B cell (primary cell): ENCODE data around the gene NFASC. TPM values are rescaled to one million over a fixed set of nuclear protein-coding genes. Genes with fewer than 3 reads are reported as not detected.

Experiments
- ATAC-seq: fragments of 200-7000 bp; cut with Tn5 transposase; one replicate; pipeline ENCODE4 v1.10.0; 2021; ENCODE audit warnings: low read depth, mild to moderate bottlenecking, moderate number of reproducible peaks, moderate library complexity
- CTCF ChIA-PET: fragments of 350-600 bp; sonication (Branson Sonifier 250); formaldehyde crosslinking; loops from one replicate; lab custom pipeline; 2021; ENCODE audit warnings: antibody characterized with exemption, inconsistent platforms; lab: Charles Lee
- POLR2A ChIA-PET: fragments of 350-600 bp; sonication (Branson Sonifier 250); formaldehyde crosslinking; loops from one replicate; lab custom pipeline; 2021; ENCODE audit warnings: antibody characterized with exemption; lab: Charles Lee
- DNase-seq: peaks from one replicate; pipeline ENCODE4 v3.0.0; 2013
- H2AFZ ChIP-seq: 2 replicates; pipeline ENCODE4 v1.6.1; 2012; ENCODE audit warnings: mild to moderate bottlenecking, low read depth, low read length; ENCODE audit not compliant: insufficient read depth, poor library complexity, severe bottlenecking
- H3K27ac ChIP-seq, 2 donors: 1 replicate in 1 of 2; 2 replicates in 1 of 2; pipeline ENCODE4 v1.5.1; 2012 to 2013; ENCODE audit warnings: low read length in 2 of 2, mild to moderate bottlenecking in 2 of 2, moderate library complexity in 1 of 2
- H3K27me3 ChIP-seq, 4 experiments: fragments of 200-600 bp in 1 of 4; sonication (generic) in 1 of 4; replicated peaks in 1 of 4; 1 replicate in 2 of 4; 2 replicates in 2 of 4; pipeline versions ENCODE4 v1.6.1 to v1.7.0; 2013 to 2016; ENCODE audit warnings: low read length in 3 of 4, mild to moderate bottlenecking in 2 of 4, mixed read lengths in 1 of 4, moderate library complexity in 1 of 4; ENCODE audit not compliant: insufficient read depth in 4 of 4, control insufficient read depth in 3 of 4; ENCODE audit errors: control extremely low read depth in 1 of 4
- H3K36me3 ChIP-seq, 2 experiments: replicated peaks in 1 of 2; 1 replicate in 1 of 2; 2 replicates in 1 of 2; pipeline versions ENCODE4 v1.6.1 to v1.7.1; 2013; ENCODE audit warnings: low read length in 1 of 2; ENCODE audit not compliant: insufficient read depth in 2 of 2, control insufficient read depth in 1 of 2; ENCODE audit errors: control extremely low read depth in 1 of 2, extremely low read depth in 1 of 2
- H3K4me1 ChIP-seq, 2 donors: fragments of 200-600 bp in 1 of 2; sonication (generic) in 1 of 2; 1 replicate in 1 of 2; 2 replicates in 1 of 2; pipeline versions ENCODE4 v1.5.1 to v1.6.1; 2013 to 2017; ENCODE audit warnings: low read length in 2 of 2; ENCODE audit not compliant: control insufficient read depth in 2 of 2, insufficient read depth in 2 of 2
- H3K4me2 ChIP-seq: replicated peaks from 2 replicates; pipeline ENCODE3; 2012; ENCODE audit warnings: mild to moderate bottlenecking, low read depth, low read length; ENCODE audit not compliant: poor library complexity, severe bottlenecking
- H3K4me3 ChIP-seq, 5 experiments: fragments of 200-600 bp in 1 of 5; sonication (generic) in 1 of 5; 1 replicate in 3 of 5; 2 replicates in 2 of 5; pipeline versions ENCODE4 v1.5.1 to v1.7.0; 2011 to 2016; ENCODE audit warnings: low read length in 4 of 5, mild to moderate bottlenecking in 4 of 5, low read depth in 2 of 5, control low read depth in 1 of 5, moderate library complexity in 1 of 5; ENCODE audit not compliant: insufficient read depth in 1 of 5; ENCODE audit errors: control extremely low read depth in 1 of 5, extremely low read depth in 1 of 5
- H3K79me2 ChIP-seq: fragments of 200-600 bp; sonication (generic); one replicate; pipeline ENCODE4 v1.6.0; 2016; ENCODE audit warnings: low read length; ENCODE audit not compliant: control insufficient read depth, insufficient read depth
- H3K9ac ChIP-seq: fragments of 200-600 bp; sonication (generic); 2 replicates; pipeline ENCODE4 v1.6.1; 2017; ENCODE audit warnings: mild to moderate bottlenecking, low read length, moderate library complexity
- H3K9me3 ChIP-seq, 3 donors: one replicate each; pipeline versions ENCODE4 v1.6.1 to v1.7.1; 2013; ENCODE audit warnings: low read length in 2 of 3; ENCODE audit not compliant: control insufficient read depth in 2 of 3, insufficient read depth in 1 of 3; ENCODE audit errors: control extremely low read depth in 1 of 3
- H4K20me1 ChIP-seq: 2 replicates; pipeline ENCODE4 v1.6.0; 2012; ENCODE audit warnings: mild to moderate bottlenecking, low read length; ENCODE audit not compliant: insufficient read depth, control insufficient read depth, poor library complexity, severe bottlenecking
- H3K27ac Mint-ChIP-seq: one replicate; pipeline ENCODE4 v1.8.0; 2021; ENCODE audit warnings: mixed read lengths
- H3K27me3 Mint-ChIP-seq: one replicate; pipeline ENCODE4 v1.8.0; 2021; ENCODE audit warnings: mixed read lengths
- H3K4me1 Mint-ChIP-seq: one replicate; pipeline ENCODE4 v1.8.0; 2021; ENCODE audit warnings: mixed read lengths
- H3K4me3 Mint-ChIP-seq: one replicate; pipeline ENCODE4 v1.8.0; 2021; ENCODE audit warnings: mixed read lengths
- H3K9me3 Mint-ChIP-seq: one replicate; pipeline ENCODE4 v1.8.0; 2022; ENCODE audit warnings: mixed read lengths; ENCODE audit not compliant: insufficient read depth
- CTCF ChIP-seq: fragments of 200-600 bp; IDR thresholded peaks from one replicate; pipeline ENCODE4 v1.8.0; 2022; ENCODE audit warnings: antibody characterized with exemption, mild to moderate bottlenecking
- EZH2 ChIP-seq: IDR thresholded peaks from 2 replicates; pipeline ENCODE4 v1.6.1; 2012; ENCODE audit warnings: borderline replicate concordance, low read depth, mild to moderate bottlenecking, moderate library complexity, low read length; ENCODE audit not compliant: insufficient read depth, poor library complexity, severe bottlenecking
- WGBS: methylation state at CpG from one replicate; pipeline ENCODE4 v1.1.5; 2013; ENCODE audit warnings: missing lambda C conversion rate; ENCODE audit not compliant: insufficient coverage; 5-methylcytosine and 5-hydroxymethylcytosine counted together
- intact Hi-C: fragments of 100-400 bp; cut with micrococcal nuclease; formaldehyde crosslinking; loops from one replicate; pipeline ENCODE4 v1.10.0; 2022
- polyA plus RNA-seq: library from polyadenylated mRNA; depleted of rRNA; stranded (reverse); fragments of >200 nt; gene quantifications from 2 replicates; pipeline ENCODE4 v1.2.3, GENCODE V29; 2012
- total RNA-seq, 2 donors: library from RNA; stranded (reverse); fragments of 120-200 nt in 1 of 2; gene quantifications; 1 replicate in 1 of 2; 2 replicates in 1 of 2; pipeline versions ENCODE4 v1.2.3 to v1.2.4, GENCODE V29; 2013 to 2022

Gene NFASC
- total and polyA plus RNA-seq, 2 donors (not counting 1 experiment from before 2014, with no cell fraction given): 0.06 to 0.39 TPM

GRCh38 chr1:204869097-204869496 is 1.6 kb upstream of the NFASC start:
- H4K20me1 ChIP-seq: no peaks in the 10 kb centered on the region
- H3K9me3 ChIP-seq: no peaks in the 10 kb centered on the region
- H3K4me2 ChIP-seq: no peak overlapping the region
- intact Hi-C loops: no loop called here
- no peak for DNase-seq
- no peaks in the 10 kb centered on the region for H3K4me1 ChIP-seq
- no peak overlapping the region for H3K27ac Mint-ChIP-seq
- peaks cover 25% of the 10 kb centered on the region for H3K27me3 Mint-ChIP-seq
- WGBS: 89% methylated on average over 1 of the region's 3 CpGs
- H3K79me2 ChIP-seq: no peaks in the 10 kb centered on the region
- ChIA-PET CTCF (no interaction called here), POLR2A (no interaction called here)
- no peak overlapping the region for H3K9ac ChIP-seq
- H3K36me3 ChIP-seq: no peaks in the 10 kb centered on the region
- H3K27me3 ChIP-seq: peaks cover 0 to 7% (median 2%) of the 10 kb centered on the region in 4 experiments
- H3K4me3 Mint-ChIP-seq: no peak overlapping the region
- no peaks in the 10 kb centered on the region for H3K4me1 Mint-ChIP-seq
- H2AFZ ChIP-seq: no peak overlapping the region
- H3K27ac ChIP-seq: no peak overlapping the region
- TF ChIP-seq EZH2 (no peak), CTCF (no peak)
- H3K9me3 Mint-ChIP-seq: no peaks in the 10 kb centered on the region
- no peak overlapping the region for H3K4me3 ChIP-seq
- no peak for ATAC-seq

- TF ChIP-seq CTCF: no peak
- TF ChIP-seq EZH2: no peak
- Histone ChIP-seq H3K27me3 (peaks cover 0 to 3% (median 0%) of the 10 kb centered on the region in 4 experiments), H3K79me2 (no peaks in the 10 kb centered on the region), H2AFZ (no peak overlapping the region), H3K4me2 (no peak overlapping the region), H3K9me3 (no peaks in the 10 kb centered on the region), H4K20me1 (no peaks in the 10 kb centered on the region), H3K36me3 (no peaks in the 10 kb centered on the region), H3K4me1 (no peaks in the 10 kb centered on the region), H3K27ac (no peak overlapping the region), H3K9ac (no peak overlapping the region), H3K4me3 (no peak overlapping the region)
- Mint-ChIP-seq H3K27ac (no peak overlapping the region), H3K9me3 (no peaks in the 10 kb centered on the region), H3K4me3 (no peak overlapping the region), H3K4me1 (no peaks in the 10 kb centered on the region), H3K27me3 (peaks cover 20% of the 10 kb centered on the region)
- ATAC-seq (no peak), DNase-seq (no peak)
- CTCF ChIA-PET: interaction anchor here (1.2 kb wide), 1 partner anchor 71 kb away, joined by 3 read pairs; no protein-coding TSS in a partner anchor
- POLR2A ChIA-PET: no interaction called here
- 97% methylated on average over 5 of the region's 5 CpGs for WGBS
- intact Hi-C loops: no loop called here
Observed at GRCh38 chr1:204871405-204872037, 859 bp downstream of the NFASC start.
